SK-N-SH treated with all-trans-retinoic acid at 6 μM for 48 hours (cell line): Measurements from ENCODE around the gene DLG5.

Experiments
- GLIS3 ChIP-seq: fragments of 250-450 bp; sonication (Bioruptor Pico); IDR thresholded peaks from 2 replicates; pipeline ENCODE4 v1.5.0; 2020; ENCODE audit warnings: mild to moderate bottlenecking, moderate library complexity
- PPARA ChIP-seq: fragments of 250-450 bp; sonication (Bioruptor Pico); IDR thresholded peaks from 2 replicates; pipeline ENCODE4 v1.5.0; 2020; ENCODE audit warnings: mild to moderate bottlenecking, borderline replicate concordance
- RARB ChIP-seq: fragments of 250-450 bp; sonication (Bioruptor Pico); IDR thresholded peaks from 2 replicates; pipeline ENCODE4 v1.8.0; 2021; ENCODE audit warnings: mild to moderate bottlenecking, moderate library complexity
- ZFP3 ChIP-seq: fragments of 250-450 bp; sonication (Bioruptor Pico); IDR thresholded peaks from 2 replicates; pipeline ENCODE4 v1.5.0; 2020; ENCODE audit warnings: mild to moderate bottlenecking, moderate library complexity
- TF ChIP-seq, protein P1 (sequence below): fragments of 250-450 bp; sonication (Bioruptor Pico); IDR thresholded peaks from 2 replicates; pipeline ENCODE4 v1.8.0; 2020; ENCODE audit warnings: mild to moderate bottlenecking, moderate library complexity, borderline replicate concordance

DNA sequence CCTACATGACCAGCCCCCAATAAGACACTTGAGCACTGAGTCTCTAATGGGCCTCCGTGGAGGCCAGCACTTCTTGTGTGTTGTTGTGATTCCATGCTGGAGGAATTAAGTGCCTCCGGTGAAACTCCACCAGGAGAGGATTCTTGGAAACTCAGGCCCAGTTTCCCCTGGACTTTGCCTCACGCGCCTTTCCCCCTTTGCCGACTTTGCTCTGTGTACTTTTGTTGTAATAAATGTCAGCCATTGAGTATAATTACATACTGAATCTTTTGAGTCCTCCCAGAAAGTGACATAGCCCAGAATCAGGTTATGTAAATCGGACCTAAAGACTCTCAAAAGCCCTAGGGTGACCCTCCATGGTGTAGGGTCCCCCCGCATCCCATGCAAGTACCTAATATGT, 82.4 kb downstream of the DLG5 start:
- TF ChIP-seq, protein P1, sequence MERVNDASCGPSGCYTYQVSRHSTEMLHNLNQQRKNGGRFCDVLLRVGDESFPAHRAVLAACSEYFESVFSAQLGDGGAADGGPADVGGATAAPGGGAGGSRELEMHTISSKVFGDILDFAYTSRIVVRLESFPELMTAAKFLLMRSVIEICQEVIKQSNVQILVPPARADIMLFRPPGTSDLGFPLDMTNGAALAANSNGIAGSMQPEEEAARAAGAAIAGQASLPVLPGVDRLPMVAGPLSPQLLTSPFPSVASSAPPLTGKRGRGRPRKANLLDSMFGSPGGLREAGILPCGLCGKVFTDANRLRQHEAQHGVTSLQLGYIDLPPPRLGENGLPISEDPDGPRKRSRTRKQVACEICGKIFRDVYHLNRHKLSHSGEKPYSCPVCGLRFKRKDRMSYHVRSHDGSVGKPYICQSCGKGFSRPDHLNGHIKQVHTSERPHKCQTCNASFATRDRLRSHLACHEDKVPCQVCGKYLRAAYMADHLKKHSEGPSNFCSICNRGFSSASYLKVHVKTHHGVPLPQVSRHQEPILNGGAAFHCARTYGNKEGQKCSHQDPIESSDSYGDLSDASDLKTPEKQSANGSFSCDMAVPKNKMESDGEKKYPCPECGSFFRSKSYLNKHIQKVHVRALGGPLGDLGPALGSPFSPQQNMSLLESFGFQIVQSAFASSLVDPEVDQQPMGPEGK (CRISPR knock-in tag) = no peak
- TF ChIP-seq PPARA (CRISPR knock-in tag) (no peak), GLIS3 (CRISPR knock-in tag) (no peak), RARB (CRISPR knock-in tag) (no peak), ZFP3 (CRISPR knock-in tag) (no peak)
